HG03025 (cell line): ENCODE results near the gene RXRA.

Source experiments
- ATAC-seq: cut with Tn5 transposase; IDR thresholded peaks from one replicate; pipeline ENCODE4 v1.9.1; 2021; ENCODE audit warnings: mild to moderate bottlenecking, moderate library complexity; ENCODE audit not compliant: unreplicated experiment, low FRiP score

Gene RXRA

GRCh38 chr9:134422301-134423090 lies 96.2 kb downstream of the RXRA start:
- no peak for ATAC-seq

- no peak for ATAC-seq
These were observed 96.9 kb downstream of the RXRA start for GRCh38 chr9:134423166-134423565.

- ATAC-seq, result no peak
These were observed 97.5 kb downstream of the RXRA start for GRCh38 chr9:134423749-134424148.

GRCh38 chr9:134424818-134425217 lies 98.6 kb downstream of the RXRA start:
- ATAC-seq, result no peak

GRCh38 chr9:134425401-134425800 lies 99.1 kb downstream of the RXRA start:
- ATAC-seq, result no peak

GRCh38 chr9:134425812-134426211 lies 99.6 kb downstream of the RXRA start:
- no peak for ATAC-seq

GRCh38 chr9:134426436-134426835 lies 100.2 kb downstream of the RXRA start:
- ATAC-seq, result no peak

- no peak for ATAC-seq
These were observed 101.0 kb downstream of the RXRA start for GRCh38 chr9:134427153-134427782.

GRCh38 chr9:134428559-134428958 lies 102.3 kb downstream of the RXRA start:
- ATAC-seq, result no peak

- ATAC-seq, result no peak
These were observed 102.8 kb downstream of the RXRA start for GRCh38 chr9:134429007-134429406.

GRCh38 chr9:134429481-134429880 lies 103.2 kb downstream of the RXRA start:
- ATAC-seq, result no peak

- ATAC-seq, result no peak
These were observed 104.8 kb downstream of the RXRA start for GRCh38 chr9:134431095-134431494.

GRCh38 chr9:134431626-134432025 lies 105.4 kb downstream of the RXRA start:
- ATAC-seq, result no peak

- ATAC-seq, result no peak
These were observed 106.2 kb downstream of the RXRA start for GRCh38 chr9:134432471-134432870.

- ATAC-seq, result no peak
These were observed 106.8 kb downstream of the RXRA start for GRCh38 chr9:134433101-134433500.

- no peak for ATAC-seq
These were observed 107.9 kb downstream of the RXRA start for GRCh38 chr9:134433909-134434882.

- ATAC-seq, result no peak
These were observed 108.7 kb downstream of the RXRA start for GRCh38 chr9:134434894-134435506.

GRCh38 chr9:134435550-134436378 lies 109.5 kb downstream of the RXRA start:
- no peak for ATAC-seq

- ATAC-seq, result no peak
These were observed 110.1 kb downstream of the RXRA start for GRCh38 chr9:134436379-134436762.

GRCh38 chr9:134436911-134437310 lies 110.7 kb downstream of the RXRA start:
- no peak for ATAC-seq
